Effector CD8-positive, alpha-beta T cell (primary cell): ENCODE data around the gene JUNB.
"Not testable (repeated sequence)": the region's sequence is repeated elsewhere in the genome, so short reads cannot be mapped to it uniquely, and the experiment has no call there.

ENCODE experiments used
- DNase-seq: peaks from one replicate; lab custom pipeline; 2025; lab: John Stamatoyannopoulos, UW

JUNB gene

DNA sequence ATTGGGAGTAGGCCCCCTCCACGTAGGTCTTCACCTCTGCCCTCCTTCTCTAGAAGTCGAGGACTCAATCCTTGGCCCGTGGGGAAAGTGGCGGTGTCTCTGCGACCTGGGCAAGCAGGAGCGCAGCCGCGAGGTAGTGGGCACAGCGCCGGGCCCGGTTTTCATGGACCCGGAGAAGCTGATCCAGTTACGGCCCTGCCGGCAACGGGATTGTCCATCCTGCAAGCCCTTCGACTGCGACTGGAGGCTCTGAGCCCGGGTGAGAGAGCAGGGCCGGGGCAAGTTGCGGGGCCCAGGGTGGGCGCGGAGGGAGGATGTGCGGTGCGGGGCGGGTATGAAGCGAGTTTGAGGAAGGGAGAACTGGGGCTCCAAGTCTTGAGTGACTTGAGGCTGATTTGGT, 12.8 kb downstream of the JUNB start:
- DNase-seq, result no peak

DNA sequence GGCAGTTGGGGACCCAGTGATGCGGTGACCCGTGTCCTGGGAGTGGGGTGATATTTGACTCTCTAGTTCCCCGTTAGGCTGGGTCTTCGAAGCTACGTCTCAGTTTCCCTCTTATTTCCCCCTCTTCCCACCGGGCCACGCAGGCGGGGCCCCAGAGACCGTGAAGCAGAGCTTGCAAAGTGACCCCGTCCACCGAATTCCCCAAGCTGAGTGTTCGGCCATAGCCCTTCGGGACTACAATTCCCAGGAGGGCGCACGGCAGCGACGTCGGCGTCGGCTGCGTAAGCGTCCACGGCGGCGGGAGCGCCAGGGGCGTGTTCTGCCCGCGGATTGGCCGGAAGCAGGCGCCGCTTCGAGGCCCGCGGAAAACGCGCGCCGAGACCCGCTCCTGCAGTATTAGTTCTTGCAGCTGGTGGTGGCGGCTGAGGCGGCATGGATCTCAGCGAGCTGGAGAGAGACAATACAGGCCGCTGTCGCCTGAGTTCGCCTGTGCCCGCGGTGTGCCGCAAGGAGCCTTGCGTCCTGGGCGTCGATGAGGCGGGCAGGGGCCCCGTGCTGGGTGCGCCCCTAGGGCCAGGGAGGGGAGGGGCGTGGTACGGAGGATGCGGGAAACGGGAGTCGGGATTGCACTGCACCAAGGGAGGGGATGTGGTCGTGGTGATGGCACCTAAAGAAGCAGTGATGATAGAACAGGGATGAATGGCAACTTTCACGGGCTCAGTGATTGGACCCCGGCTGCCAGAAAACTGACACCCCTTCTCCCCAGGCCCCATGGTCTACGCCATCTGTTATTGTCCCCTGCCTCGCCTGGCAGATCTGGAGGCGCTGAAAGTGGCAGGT, 15.2 kb downstream of the JUNB start, which contains the start of gene RNASEH2A:
RNASEH2A (plus strand) TSS at position 343 of the 840 bp plus-strand sequence; CDS start at position 433, 90 bp downstream.
- peak; percentile 72 for DNase-seq

DNA sequence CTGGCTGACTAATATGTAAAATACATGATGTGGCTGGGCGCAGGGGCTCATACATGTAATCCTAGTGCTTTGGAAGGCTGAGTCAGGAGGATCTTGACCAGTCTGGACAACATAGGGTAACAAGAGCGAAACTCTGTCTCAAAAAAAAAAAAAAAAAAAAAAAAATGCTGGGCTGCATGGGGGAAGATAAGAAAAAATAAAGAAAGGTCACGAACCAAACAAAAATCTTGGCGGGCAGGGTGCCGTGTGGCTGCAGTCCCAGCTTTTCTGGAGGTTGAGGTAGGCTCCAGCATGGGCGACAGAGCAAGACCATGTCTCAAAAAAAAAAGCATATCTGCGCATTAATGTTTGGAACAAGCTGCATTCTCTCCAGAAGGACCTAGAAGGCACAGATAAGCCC, 23.8 kb downstream of the JUNB start:
- no peak for DNase-seq

DNA sequence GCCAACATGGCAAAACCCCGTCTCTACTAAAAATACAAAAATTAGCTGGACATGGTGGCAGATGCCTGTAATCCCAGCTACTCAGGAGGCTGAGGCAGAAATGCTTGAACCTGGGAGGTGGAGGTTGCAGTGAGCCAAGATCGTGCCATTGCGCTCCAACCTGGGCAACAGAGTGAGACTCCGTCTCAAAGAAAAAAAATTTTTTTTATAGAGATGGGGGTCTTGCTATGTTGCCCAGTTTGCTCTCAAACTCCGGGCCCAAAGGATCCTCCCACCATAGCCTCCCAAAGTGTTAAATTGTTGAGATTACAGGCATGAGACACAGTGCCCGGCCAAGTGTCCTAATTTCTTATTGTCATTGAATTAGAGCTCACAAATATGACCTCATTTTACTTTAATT, 25.9 kb downstream of the JUNB start:
- DNase-seq, result not testable (repeated sequence)

DNA sequence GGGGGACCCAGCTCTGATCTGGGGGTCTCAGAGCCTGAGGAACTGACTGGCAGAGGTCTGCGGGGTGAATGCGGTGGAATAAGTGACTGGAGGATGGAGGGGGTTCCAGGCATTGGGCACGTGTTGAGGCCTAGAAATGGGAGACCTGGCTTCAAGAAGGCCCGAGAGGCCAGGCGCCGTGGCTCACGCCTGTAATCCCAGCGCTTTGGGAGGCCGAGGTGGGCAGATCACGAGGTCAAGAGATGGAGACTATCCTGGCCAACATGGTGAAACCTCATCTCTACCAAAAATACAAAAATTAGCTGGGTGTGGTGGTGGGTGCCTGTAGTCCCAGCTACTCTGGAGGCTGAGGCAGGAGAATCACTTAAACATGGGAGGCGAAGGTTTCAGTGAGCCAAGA, 26.5 kb downstream of the JUNB start:
- DNase-seq, result not testable (repeated sequence)

DNA sequence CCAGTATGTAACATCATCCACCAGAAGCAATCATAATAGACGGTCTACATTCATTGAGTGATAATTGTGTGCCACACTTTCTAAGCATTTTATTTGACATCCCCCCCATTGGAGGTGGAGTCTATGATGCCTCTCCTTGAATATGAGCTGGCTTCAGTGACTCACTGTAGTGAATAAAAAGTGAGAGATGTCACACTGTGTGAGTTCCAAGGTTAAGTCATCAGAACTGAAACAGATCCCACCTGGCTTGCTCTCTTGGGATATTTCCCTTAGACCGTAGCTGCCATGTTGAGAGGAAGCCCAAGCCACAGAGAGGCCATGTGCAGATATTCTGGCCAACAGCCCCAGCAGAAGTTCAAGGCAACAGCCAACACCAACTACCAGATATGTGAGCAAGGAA, 30.5 kb downstream of the JUNB start:
- DNase-seq, result no peak

DNA sequence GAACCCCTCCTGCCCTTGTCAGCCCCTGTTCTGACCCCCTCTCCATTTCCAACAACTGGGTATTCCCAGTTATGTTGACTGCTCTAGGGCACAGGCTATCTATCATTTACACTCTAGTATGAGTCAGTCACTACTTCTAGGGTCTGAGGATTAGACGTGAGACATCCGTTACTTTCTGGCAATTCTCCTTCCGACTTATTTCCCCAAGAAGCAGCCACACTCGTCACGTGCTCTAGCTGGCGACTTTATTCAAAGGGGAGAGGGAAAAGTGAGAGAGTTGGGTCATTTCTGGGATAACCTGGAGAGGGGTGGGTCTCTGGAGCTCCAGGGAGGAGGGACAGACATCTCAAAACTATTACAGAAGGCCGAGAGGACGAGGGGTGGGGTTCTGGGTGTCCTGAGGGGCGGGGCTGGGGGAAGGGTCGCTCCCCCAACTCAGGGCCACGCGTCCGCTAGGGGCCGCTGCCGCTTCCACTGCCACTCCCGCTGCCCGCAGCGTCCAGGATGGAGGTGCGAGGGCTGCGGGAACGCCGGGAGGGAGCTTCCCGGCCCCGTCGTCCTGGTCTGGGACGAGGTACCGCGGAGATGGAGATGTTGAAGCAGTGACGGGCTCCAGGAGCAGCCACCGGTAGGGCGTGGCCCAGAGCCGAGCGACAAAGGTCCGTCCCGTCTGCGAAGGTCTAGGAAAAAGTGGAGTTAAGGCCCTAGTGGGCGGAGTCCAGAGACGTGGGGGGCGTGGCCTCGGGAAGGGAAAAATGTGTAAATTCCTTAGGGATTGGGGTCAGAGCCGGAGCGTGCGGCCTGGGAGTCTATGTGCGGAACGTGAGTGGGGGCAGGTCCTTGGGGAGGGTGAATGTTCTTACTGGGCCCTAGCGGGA, 34.2 kb downstream of the JUNB start:
- DNase-seq, result peak; percentile 8

DNA sequence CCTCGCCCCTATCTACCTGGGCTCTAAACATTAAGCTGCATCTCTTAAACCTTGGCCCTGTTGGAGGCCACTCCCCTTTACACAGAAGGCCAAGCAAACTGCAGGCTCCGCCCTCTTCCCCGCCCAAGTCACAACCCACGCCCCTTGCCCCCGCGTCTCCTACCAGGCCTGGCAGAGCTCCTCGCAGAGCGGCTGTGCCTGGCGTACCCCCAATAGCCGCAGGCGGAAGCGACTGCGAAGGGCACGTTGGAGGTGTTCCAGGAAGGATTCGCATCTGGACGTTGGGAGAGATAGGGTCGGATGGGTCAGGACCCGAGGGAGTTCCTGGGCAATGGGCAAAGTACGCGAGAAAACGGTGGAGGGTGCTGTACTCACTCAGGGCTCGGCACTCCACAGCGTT, 37.2 kb downstream of the JUNB start:
- no peak for DNase-seq

DNA sequence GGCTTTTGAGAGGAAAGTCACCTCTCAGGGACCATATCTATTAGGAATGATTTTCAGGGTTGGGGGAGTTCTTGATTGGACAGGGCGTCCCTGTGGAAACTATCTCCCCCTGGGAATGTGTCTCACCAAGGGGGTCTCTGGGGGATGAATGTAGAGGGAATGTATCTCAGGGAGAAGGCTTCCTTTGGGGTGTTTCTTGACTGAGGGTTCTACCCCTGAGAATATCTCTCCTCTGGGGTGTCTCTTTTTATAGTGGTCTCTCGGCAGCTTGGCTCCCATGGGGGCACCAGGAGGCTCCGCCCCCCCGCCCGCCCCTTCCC, 42.1 kb downstream of the JUNB start:
- DNase-seq, result no peak

DNA sequence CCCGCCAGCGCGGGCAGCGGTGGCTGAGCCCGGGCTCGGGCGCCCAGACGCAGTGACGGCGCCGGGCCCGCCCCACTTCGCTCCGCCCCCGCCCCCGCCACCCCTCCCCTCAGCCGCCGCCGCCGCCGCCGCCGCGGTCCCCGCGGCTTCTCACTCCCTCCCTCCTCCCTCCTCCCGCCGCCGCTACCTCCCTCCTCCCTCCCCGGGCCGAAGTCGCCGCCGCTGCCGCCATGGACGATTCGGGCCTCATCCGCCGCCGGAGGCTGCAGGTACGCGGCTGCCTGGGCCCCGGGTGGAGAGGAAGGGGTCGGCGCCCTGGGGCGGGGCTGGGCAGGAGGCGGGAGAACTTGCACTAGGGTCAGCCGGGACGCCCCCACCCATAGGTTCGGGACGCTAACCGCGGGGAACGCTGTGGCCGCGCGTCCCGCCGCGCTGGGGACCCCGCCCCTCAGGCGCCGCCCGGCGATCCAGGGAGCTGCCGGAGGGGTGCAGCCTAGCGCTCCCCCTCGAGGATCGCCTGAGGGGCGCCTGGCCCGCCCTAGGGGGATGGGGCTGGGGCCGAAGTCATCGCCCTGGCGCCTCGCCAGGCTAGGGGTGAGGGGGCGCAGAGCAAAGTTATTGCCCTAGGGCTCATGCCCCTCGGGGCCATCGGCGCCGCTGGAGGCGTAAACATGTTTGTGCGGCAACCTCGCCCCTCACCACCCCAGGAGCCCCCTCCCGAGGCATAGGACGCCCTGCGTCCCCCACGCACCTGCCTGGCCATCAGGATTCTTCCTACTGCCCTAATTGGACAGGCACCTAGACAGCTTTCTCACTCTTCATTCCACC, 42.7 kb downstream of the JUNB start:
- no peak for DNase-seq

DNA sequence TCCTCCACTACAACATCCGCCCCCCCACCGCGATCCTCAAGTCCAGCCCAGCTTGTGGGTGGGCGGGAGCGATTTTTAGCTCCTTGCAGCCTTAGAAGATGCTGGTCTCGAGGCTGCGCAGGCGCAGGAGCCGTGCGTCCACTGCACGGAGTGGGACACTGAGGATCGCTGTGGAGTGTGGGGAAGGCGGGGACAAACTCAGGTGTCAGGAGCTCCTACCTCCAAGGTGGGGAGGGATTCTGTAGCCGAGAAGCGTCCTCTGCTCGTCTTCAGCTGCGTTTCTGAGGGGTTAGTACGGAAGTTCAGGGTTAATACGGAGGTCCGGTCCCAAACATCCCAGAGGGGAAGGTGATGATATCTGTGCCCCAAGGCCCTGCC, 43.3 kb downstream of the JUNB start, which contains the start of gene RTBDN:
RTBDN (minus strand) TSS at position 14 of the 378 bp plus-strand sequence. CDS start 4,600 bp downstream, outside the sequence.
- DNase-seq, result no peak

DNA sequence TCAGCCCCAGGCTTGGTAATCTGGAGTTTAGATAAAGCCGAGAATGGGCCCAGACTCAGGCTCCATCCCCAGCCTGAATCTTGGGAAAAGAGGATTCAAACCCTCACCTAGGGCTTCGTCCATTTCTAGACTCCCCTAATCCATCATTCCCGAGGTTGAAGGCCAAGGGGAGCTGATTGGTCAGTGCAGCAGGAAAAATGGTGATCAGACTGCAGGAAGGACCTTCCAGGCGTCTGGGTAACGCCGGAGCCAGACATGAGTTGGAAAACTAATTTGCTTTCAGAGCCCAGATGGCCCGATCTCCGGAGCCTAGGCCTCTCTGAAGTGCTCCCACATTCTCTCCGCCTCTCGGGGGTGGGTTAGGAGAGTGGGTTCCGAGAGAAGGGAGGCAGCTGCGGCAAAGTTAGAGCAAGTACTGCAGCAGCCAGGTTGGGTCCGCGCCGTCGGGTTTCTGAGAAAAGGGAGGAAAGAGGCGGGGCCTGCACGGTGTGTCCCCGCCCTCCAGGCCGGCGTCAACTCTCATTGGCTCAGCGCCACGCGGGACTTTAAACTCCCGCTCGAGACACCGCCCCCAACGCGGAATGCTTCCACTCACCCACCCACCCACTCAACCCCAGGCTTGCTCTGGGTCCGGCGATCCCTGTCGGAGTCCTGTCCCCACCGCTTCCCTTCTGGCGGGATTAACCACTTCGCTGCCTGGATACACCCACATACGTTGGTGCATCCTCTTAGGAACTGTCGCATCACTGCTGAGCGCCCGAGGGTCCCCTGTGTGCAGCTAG, 43.9 kb downstream of the JUNB start:
- no peak for DNase-seq

DNA sequence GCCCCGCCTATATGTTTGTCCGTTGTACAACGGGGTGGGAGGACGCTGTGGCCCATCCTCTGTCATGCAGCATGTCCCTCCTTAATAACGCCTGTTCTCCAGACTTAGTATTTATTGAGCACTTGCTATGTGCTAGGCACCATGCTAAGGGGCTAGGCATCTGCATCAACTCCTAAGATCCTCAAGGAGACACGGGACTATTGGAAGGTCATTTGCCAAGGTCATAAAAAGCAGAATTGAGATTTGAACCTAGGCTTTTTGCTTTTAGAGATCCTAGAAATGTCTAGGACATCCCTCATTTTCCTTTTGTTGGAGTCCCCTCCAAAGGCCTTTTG, 45.2 kb downstream of the JUNB start:
- no peak for DNase-seq

DNA sequence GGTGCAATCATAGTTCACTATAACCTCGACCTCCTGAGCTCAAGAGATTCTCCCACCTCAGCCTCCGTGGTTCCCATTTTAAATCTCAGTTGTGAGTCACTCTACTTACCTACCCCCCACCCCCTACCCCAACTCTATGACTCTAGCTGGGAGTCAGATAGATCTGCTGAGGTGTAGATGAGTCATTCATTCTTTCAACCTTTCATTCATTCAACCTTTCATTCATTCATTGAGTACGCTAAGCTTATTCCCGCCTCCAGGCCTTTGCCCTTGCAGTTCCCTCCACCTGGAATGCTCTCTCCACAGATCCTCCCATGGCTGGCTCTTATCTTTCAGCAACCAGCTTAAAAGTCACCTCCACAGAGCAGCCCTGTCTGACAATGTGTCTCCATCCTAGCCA, 45.9 kb downstream of the JUNB start:
- no peak for DNase-seq

DNA sequence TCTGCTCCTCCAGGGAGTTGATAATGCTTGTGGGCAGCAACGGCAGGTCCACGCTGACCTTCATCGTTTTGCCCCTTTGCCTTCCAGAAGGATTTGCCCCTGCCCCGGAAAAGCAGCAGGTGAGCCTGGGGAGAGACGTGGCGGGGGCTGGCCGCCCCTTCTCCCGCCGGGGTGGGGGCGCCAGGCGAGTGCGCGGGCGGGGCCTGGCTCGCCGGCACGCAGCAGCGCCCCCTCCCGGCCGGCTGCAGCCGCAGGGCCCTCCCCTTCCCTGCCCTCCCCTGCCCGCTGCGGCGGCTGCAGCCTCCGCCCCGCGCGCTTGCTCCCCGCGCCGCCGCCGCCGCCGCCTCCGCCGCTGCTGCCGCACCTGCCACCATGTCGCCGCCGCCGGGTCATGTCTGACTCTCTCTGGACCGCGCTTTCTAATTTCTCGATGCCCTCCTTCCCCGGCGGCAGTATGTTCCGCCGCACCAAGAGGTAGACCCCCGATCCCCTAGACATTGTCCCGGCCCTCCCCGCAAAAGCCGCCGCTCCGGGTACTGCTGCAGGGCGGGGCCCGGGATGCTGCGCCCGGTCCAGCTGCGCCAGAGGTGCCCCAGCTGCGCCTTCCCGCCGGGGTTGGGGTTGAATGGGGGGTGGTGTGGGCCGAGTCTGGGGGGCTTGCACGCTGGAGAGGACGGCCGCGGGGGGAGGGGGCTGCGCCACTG, 47.0 kb downstream of the JUNB start, which contains the start of gene MAST1:
MAST1 (plus strand) TSS at position 334 of the 704 bp plus-strand sequence; CDS start at position 392, 58 bp downstream.
- peak; percentile 5 for DNase-seq

DNA sequence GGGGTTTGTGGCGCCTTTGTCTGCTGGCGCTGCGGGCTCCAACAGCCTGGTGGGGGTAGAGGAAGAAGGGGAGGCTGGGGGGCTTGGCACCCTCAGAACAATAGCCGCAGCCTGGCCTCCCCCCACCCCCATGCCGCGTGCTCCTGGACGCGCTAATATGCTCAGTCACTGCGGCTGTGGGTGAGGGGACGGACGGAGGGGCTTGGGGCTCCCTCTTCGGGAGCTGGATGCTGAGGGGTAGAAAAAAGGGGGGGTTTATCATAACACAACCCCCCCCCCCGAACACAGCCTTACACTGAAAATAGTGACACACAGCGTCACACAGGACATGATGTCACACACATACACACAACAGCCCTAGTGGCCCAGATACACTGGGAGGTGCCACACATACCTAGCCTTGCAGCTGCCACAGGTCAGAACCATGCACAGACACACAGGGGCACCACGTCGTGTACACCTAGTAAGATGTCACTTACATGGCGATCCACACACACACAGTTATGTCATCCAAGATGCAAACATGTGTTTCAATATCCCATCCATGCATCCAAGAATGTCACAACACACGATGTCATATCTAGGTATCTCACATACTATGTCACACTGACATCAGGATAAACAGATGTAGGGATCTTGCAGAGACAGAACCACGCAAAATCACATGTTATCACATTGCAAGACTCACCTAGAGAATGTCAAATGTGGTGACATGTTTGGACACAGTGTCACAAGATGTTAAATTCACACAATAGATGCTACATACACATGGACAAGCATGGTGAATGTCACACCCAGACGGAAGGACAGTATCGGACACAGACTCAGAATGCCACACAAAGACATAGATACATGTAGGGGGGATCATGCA, 47.8 kb downstream of the JUNB start:
- DNase-seq, result no peak

DNA sequence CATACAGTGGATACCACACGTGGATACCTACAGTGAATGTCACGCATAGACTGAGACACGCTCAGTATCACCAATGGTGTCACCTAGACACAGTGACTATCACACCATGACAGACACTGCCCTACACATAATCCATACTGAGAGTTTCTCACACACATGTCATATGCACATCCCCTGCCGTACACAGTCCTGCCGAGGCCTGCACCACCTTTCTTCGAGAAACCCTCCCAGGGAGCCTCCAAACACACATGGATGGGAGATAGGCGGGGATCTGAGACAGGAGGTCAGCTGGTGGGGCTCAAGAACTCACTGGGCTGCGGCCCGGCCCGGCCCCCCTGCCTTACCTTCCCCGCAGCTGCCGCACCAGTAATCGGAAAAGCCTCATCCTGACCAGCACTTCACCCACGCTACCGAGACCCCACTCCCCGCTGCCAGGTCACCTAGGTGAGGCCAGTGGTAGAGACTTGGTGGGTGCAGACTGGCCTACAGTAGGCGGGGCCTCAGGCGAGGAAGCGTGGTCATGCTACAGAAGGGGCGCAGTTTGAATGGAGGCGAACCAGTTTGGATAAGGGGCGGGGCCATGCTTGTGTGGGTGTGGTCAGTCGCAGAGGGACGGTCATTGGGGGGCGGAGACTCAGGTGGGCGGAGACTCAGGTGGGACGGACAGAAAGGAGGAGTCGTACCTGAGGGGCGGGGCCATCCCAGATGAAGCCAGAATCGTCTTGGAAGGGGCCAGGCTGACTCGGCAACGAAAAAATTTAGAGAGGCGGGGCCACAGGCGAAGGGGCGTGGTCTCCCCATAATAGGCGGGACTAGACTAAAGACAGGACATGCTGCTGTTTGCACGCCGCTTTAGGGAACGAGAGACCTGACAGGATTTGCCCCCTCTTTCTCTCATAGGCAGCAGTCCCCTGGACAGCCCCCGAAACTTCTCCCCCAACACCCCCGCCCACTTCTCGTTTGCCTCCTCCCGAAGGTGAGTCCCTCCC, 49.1 kb downstream of the JUNB start:
- peak; percentile 19 for DNase-seq

DNA sequence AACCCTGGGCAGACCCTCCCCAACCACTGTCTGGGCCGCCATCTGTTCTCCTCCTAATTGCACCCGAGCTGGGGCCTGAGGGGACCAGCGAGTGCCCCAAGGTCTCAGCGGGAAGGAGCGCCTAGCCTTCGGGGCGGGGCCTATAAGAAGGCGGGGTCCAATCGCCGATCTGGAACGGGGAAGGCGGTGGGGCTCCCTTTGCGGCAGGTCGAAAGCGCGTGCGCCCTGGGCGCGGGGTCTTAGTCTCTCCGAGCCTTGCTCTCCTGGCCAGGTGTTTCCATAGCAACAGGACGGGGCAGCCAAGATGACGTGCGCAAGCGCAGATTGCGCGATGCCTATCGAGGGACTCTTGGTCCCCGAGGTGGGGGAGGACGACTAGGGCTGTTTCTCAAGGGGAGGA, 49.8 kb downstream of the JUNB start:
- no peak for DNase-seq
